AG08396 (cell line): ENCODE results near the gene HTR2B.
"Not testable (repeated sequence)": the region's sequence is repeated elsewhere in the genome, so short reads cannot be mapped to it uniquely, and the experiment has no call there.

Experiments
- DNase-seq: peaks from one replicate; pipeline ENCODE4 v3.0.0; 2012; ENCODE audit warnings: low spot score, mixed read lengths

Gene HTR2B

DNA sequence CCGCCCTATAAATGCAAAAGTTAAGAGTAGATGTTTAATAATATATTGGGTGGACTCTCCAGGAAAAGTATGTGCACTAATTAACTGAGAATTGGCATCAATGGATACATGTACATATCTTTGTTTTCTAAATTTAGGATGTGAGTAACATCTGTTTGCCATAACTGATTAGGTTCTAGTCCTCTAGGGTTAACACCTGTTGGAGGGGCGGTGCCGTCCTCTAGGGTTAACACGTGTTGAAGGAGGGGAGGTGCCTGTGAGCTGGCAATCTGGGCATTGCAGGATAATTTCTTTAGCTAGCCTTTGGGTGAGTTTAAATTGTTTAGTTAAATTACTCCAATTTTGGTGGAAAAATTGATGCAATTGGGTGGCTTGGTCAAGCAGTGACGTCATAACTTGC, 30.9 kb downstream of the HTR2B start:
- no peak for DNase-seq

DNA sequence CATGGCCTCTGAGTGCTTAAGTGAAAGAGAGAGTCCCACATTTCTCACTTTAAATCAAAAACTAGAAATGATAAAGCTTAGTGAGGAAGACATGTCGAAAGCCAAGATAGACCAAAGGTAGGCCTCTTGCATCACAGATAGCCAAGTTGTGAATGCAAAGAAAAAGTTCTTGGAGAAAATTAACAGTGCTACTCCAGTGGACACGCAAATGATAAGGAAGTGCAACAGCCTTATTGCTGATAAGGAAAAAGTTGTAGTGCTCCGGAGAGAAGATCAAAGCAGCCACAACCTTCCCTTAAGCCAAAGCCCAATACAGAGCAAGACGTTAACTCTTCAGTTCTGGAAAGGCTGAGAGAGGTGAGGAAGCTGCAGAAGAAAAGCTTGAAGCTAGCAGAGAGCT, 36.1 kb downstream of the HTR2B start:
- no peak for DNase-seq

DNA sequence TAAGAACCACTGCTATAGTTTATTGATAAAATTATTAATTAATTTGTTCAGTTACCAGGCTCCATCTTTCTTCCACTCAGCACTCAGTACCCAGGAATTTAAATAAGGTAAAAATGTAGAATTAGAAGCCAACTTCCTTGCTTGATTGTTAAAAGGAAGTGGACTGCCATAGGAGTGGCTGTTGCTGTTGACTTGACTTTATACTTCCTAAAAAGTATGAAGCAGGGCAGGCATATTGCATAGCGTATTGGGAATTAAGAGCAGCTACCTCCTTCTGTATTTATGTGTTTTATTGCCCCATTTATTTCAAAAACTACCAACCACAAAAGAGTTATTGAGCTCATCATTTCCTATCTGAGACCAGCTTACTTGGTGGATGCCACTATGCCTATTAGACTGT, 40.3 kb downstream of the HTR2B start:
- no peak for DNase-seq

DNA sequence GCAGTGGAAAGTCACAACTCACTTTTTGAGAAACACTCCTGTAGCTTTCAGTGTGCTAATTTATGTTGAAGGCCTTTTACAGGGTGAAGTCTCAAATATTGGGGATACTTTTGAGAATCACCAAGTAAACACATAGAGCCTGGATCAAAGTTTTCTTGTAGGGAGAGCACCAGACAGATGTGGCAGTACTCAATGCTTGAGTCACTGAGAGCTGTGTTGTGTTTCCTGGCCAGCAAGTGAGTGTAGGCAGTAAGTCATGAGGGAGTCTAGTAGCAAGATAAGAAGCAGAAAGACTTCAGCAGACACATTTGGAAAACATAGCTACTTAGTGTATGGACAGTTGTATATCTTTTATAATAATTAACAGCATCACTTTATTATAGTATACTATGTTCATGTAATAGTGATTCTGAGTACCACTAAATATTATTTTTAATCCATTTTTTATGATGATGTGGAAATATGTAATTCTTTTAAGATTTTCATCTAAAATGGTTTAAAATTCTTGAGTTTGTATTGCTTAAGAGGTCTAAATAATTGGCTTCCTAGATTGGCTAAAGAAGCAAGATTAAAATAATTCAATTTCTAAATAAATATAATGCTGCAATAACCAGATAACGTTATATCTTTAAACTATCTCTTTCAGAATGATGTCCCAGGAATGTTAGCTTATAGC, 55.3 kb downstream of the HTR2B start:
- DNase-seq, result no peak

DNA sequence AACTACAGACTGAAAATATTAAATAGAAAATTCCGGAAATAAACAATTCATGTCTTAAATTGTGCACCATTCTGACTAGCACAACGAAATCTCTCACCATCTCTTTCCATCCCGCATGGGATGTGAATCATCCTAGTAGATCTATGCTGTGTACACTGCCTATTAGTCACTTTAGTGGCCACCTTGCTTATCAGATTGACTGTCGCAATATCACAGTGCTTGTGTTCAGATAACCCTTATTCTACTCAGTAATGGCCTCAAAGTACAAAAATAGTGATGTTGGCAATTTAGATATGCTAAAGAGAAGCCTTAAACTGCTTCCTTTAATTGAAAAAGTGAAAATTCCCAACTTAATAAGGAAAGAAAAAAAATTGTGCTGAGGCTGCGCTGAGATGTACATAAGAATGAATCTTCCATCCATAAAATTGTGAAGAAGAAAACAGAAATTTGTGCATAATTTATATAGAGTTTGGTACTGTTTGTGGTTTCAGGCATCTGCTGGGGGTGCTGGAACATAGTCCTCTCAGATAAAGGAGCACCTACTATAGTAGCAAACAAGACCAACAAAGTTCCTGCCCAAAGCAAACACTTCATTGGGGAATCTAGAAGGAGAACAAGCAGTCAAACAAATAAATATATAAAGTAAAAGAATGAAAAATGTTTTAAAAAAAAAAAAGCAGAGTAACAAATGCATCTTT, 56.2 kb downstream of the HTR2B start:
- DNase-seq, result no peak

DNA sequence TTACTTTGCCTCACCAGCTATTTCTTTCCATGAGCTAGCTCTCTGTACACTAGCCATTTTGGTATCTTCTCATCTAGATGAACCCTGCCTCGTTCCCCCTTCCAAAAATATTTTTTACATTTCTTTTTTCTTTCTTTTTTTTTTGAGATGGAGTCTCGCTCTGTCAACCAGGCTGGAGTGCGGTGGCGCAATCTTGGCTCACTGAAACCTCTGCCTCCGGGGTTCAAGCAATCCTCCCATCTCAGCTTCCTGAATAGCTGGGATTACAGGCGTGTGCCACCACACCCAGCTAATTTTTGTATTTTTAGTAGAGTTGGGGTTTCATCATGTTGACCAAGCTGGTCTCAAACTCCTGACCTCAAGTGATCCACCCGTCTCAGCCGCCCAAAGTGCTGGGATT, 57.3 kb downstream of the HTR2B start:
- DNase-seq, result not testable (repeated sequence)

DNA sequence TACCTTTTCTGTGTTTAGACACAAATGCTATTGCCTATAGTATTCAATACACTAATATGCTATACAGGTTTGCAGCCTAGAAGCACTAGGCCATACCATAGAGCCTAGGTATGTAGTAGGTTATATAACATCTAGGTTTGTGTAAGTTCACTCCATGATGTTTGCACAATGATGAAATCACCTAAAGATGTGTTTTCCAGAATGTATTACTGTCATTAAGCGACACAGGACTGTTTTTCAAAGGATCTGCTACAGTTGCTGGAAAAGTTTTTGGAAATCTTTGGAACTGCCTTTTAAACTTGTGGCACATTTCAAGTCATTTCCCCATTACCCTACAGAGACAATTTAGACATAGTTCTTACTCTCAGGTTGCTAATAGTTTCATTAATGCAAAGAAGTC, 58.9 kb downstream of the HTR2B start:
- DNase-seq, result no peak

DNA sequence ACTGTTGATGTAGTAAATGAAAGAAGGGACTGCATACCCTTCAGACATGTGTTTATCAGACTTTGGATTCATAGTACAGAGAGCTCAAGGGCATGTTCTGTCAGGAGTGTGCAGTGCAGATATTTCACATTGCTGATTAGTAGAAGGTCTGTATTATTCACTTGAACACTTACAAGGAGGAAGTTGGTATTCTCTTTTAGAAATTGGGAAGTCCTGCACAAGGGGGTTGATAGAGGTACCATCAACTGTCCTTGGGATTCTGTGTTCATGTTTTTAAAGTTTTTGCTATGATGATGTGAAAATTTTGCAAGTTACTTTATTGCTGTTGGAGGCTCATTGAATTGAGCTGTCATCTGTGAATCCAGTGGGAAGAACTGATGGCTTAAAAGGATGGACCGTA, 61.5 kb downstream of the HTR2B start:
- DNase-seq, result no peak

DNA sequence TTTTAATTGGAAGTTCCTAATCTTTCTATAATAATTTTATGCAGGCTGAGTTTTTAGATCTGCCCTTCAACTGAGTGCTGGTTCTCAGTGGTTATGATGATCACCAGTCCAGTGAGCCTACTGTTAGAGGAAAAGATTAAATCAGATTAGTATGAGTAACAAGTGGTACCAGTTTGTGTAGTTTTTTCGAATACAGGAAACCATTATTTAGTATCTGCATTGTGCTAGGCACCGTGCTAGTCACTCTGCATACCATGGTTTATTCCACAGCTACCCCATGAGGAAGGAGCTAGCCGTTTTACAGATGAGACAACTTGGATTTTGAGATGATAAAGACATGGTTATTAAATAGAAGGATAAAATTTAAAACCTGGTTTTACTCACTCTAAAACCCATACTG, 62.1 kb downstream of the HTR2B start:
- DNase-seq, result no peak

DNA sequence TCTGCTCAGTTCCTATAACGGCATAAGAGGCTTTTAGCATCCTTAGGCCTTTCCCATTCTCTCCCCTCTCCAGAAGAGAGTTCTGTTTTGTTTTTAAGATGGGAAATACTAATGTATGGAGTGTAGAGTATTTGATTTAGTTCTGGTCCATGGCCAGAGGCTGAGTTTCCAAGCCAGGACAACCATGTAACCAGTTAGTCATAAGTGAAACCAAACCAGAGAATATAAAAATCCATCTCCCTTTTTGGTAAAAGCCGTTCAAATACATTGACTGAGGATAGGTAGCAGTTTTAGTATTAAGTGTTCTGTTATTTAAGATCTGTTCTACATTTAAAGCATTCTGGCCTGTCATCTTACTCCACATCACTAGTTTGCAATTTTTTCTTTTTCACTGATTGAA, 65.1 kb downstream of the HTR2B start:
- no peak for DNase-seq

DNA sequence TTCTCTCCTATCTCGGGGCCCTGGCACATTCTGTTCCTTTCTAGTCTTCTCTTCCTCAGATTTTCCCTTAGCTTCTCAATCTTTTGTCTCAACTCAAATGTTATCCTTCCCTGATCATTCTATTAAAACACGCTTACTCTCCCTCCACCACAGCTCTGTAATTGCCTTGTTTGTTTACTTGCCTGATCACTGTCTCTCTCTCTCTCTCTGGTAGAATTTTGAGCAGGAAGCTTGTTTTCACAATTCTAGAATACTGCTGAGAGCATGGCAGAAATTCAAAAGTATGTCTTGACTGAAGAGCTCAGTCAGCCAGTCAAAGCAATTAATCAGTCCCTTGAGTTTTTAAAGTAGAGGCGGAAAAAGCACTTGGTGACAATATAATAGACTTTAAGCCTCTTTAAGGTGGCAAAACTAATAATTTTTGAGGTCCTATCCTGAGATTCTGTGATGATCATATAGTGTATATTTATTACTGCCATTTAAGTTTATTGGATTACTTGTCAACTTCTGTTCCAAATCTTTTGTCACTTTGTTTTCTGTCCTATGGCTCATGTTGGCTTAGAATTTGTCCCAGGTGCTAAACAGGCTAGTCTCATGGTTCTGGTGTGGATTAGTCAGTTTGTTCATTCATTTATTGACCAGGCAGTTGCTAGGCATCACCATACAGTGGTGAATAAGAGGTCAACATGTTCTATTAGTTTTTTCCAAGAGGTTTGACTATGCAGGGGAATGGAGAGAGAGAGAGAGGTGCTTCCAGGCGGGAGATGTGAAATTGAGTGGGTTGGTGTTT, 65.9 kb downstream of the HTR2B start:
- DNase-seq, result no peak
